IMR-90 (cell line): ENCODE results near the gene DCAF10.

Experiments
- CEBPB ChIP-seq: IDR thresholded peaks from 2 replicates; pipeline ENCODE4 v1.6.1; 2012; ENCODE audit warnings: low read depth, low read length, improper control_type of control experiment
- CHD1 ChIP-seq: IDR thresholded peaks from 2 replicates; pipeline ENCODE4 v1.6.1; 2012; ENCODE audit warnings: low read depth, low read length, improper control_type of control experiment
- CTCF ChIP-seq: conservative IDR thresholded peaks from 2 replicates; pipeline ENCODE4 v1.5.1; 2012; ENCODE audit warnings: mild to moderate bottlenecking, low read depth, low read length, improper control_type of control experiment
- FOS ChIP-seq: fragments of 150-350 bp; IDR thresholded peaks from 2 replicates; pipeline ENCODE4 v1.6.1; 2016; ENCODE audit warnings: low read depth, low read length
- MAFK ChIP-seq: IDR thresholded peaks from 2 replicates; pipeline ENCODE4 v1.6.1; 2012; ENCODE audit warnings: low read depth, low read length, improper control_type of control experiment
- MXI1 ChIP-seq: IDR thresholded peaks from 2 replicates; pipeline ENCODE4 v1.6.1; 2012; ENCODE audit warnings: low read depth, mild to moderate bottlenecking, low read length, moderate library complexity, borderline replicate concordance
- NFE2L2 ChIP-seq: fragments of 150-350 bp; IDR thresholded peaks from 2 replicates; pipeline ENCODE4 v1.6.1; 2016; ENCODE audit warnings: low read depth, mild to moderate bottlenecking, low read length
- POLR2A ChIP-seq: IDR thresholded peaks from 2 replicates; pipeline ENCODE4 v1.6.1; 2012; ENCODE audit warnings: mild to moderate bottlenecking, low read depth, low read length
- RAD21 ChIP-seq: IDR thresholded peaks from 2 replicates; pipeline ENCODE4 v1.6.1; 2012; ENCODE audit warnings: low read length, improper control_type of control experiment
- RFX5 ChIP-seq: IDR thresholded peaks from 2 replicates; pipeline ENCODE4 v1.8.0; 2012; ENCODE audit warnings: low read depth, mild to moderate bottlenecking, low read length, moderate library complexity
- SMC3 ChIP-seq: fragments of 150-350 bp; IDR thresholded peaks from 2 replicates; pipeline ENCODE4 v1.6.1; 2016; ENCODE audit warnings: low read depth, mild to moderate bottlenecking, antibody characterized with exemption, low read length, moderate library complexity
- TF ChIP-seq, protein P1 (sequence below): fragments of 150-350 bp; IDR thresholded peaks from 2 replicates; pipeline ENCODE4 v1.6.1; 2016; ENCODE audit warnings: low read depth, mild to moderate bottlenecking, low read length, moderate library complexity, borderline replicate concordance
- TF ChIP-seq, protein P2 (sequence below): fragments of 150-350 bp; IDR thresholded peaks from 2 replicates; pipeline ENCODE4 v1.6.1; 2017; ENCODE audit warnings: mild to moderate bottlenecking, antibody characterized with exemption, low read length, low read depth

DNA sequence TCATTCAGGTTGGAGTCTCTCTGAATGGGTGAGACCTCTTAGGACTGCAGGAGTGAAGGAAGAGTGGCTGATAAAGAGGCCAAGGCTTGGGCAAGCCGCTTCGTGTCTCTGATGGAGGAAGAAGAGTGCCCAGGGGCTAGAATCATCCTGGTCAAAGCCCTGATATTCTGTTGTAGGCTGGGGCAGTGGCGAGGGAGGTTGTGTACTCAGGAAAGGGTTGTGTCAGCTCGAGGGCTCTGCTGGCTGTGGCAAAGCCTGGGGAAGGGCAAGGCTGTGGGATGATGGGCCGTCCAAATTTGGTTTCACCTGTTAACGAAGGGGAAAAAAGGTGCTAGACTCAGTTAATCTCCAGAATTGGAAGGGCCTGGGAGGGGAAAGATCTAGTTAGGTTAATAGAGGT lies 49.4 kb upstream of the DCAF10 start:
- TF ChIP-seq CTCF (no peak), POLR2A (no peak), MXI1 (no peak), CHD1 (no peak), FOS (no peak), MAFK (no peak), RFX5 (no peak), CEBPB (no peak), RAD21 (no peak), NFE2L2 (no peak), SMC3 (no peak)
- TF ChIP-seq, protein P1, sequence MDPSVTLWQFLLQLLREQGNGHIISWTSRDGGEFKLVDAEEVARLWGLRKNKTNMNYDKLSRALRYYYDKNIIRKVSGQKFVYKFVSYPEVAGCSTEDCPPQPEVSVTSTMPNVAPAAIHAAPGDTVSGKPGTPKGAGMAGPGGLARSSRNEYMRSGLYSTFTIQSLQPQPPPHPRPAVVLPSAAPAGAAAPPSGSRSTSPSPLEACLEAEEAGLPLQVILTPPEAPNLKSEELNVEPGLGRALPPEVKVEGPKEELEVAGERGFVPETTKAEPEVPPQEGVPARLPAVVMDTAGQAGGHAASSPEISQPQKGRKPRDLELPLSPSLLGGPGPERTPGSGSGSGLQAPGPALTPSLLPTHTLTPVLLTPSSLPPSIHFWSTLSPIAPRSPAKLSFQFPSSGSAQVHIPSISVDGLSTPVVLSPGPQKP, result no peak
- TF ChIP-seq, protein P2, sequence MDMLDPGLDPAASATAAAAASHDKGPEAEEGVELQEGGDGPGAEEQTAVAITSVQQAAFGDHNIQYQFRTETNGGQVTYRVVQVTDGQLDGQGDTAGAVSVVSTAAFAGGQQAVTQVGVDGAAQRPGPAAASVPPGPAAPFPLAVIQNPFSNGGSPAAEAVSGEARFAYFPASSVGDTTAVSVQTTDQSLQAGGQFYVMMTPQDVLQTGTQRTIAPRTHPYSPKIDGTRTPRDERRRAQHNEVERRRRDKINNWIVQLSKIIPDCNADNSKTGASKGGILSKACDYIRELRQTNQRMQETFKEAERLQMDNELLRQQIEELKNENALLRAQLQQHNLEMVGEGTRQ, result no peak
